K562 (cell line): ENCODE measurements around the gene SYVN1. TPM values are rescaled to one million over a fixed set of nuclear protein-coding genes. Genes with fewer than 3 reads are reported as not detected.

Source experiments
- EHMT2 ChIP-seq: fragments of 450-650 bp; IDR thresholded peaks from 2 replicates; pipeline ENCODE4 v1.6.1; 2018; ENCODE audit warnings: antibody characterized with exemption
- ESRRB ChIP-seq: fragments of 250-450 bp; sonication (Bioruptor Pico); IDR thresholded peaks from 2 replicates; pipeline ENCODE4 v1.5.0; 2020; ENCODE audit warnings: mild to moderate bottlenecking, moderate library complexity, borderline replicate concordance
- FOXK2 ChIP-seq, 2 experiments: fragments of 450-650 bp; IDR thresholded peaks in 1 of 2; conservative IDR thresholded peaks in 1 of 2; 2 replicates each; pipeline ENCODE4 v1.6.1; 2016; ENCODE audit warnings: low read depth in 2 of 2, mild to moderate bottlenecking in 1 of 2
- HMGN3 ChIP-seq: IDR thresholded peaks from 2 replicates; pipeline ENCODE4 v1.6.1; 2011; ENCODE audit warnings: borderline replicate concordance, low read depth, mild to moderate bottlenecking, mixed read lengths, low read length; ENCODE audit not compliant: insufficient read length; ENCODE audit errors: extremely low read depth
- KAT7 ChIP-seq: sonication (generic); formaldehyde crosslinking; IDR thresholded peaks from 2 replicates; pipeline ENCODE4 v1.8.0; 2022; ENCODE audit warnings: missing genetic modification reagents, mild to moderate bottlenecking, borderline replicate concordance
- MBD2 ChIP-seq: sonication (generic); IDR thresholded peaks from 2 replicates; pipeline ENCODE4 v1.6.1; 2016; ENCODE audit warnings: low read depth, borderline replicate concordance
- NBN ChIP-seq: fragments of 450-650 bp; IDR thresholded peaks from 2 replicates; pipeline ENCODE4 v1.6.1; 2016; ENCODE audit warnings: low read depth, mild to moderate bottlenecking
- NFATC3 ChIP-seq: fragments of 450-650 bp; IDR thresholded peaks from 2 replicates; pipeline ENCODE4 v1.6.1; 2017; ENCODE audit warnings: mild to moderate bottlenecking
- SMARCC2 ChIP-seq: fragments of 450-650 bp; IDR thresholded peaks from 2 replicates; pipeline ENCODE4 v1.6.1; 2017; ENCODE audit warnings: antibody characterized with exemption, moderate library complexity, mild to moderate bottlenecking, low read depth
- SRSF3 ChIP-seq: fragments of 200-400 bp; formaldehyde crosslinking; IDR thresholded peaks from 2 replicates; pipeline ENCODE4 v1.6.1; 2016; ENCODE audit warnings: mild to moderate bottlenecking, low read length, moderate library complexity; ENCODE audit not compliant: insufficient read depth
- TARDBP ChIP-seq: fragments of 450-650 bp; IDR thresholded peaks from 2 replicates; pipeline ENCODE4 v1.6.1; 2016
- XRCC5 ChIP-seq: fragments of 200-400 bp; formaldehyde crosslinking; IDR thresholded peaks from 2 replicates; pipeline ENCODE4 v1.6.1; 2017; ENCODE audit warnings: low read depth, mild to moderate bottlenecking, low read length
- ZNF212 ChIP-seq: fragments of 450-650 bp; formaldehyde crosslinking; IDR thresholded peaks from 2 replicates; pipeline ENCODE4 v1.4.0; 2020; ENCODE audit warnings: mild to moderate bottlenecking
- ZNF3 ChIP-seq: fragments of 250-450 bp; sonication (Bioruptor Pico); IDR thresholded peaks from 2 replicates; pipeline ENCODE4 v1.5.0; 2021; ENCODE audit warnings: mild to moderate bottlenecking, moderate library complexity
- ZNF696 ChIP-seq: fragments of 250-450 bp; sonication (Bioruptor Pico); conservative IDR thresholded peaks from 2 replicates; pipeline ENCODE4 v1.4.0; 2020; ENCODE audit warnings: mild to moderate bottlenecking, moderate library complexity
- ZNF707 ChIP-seq: fragments of 250-450 bp; sonication (Bioruptor Pico); conservative IDR thresholded peaks from 2 replicates; pipeline ENCODE4 v1.8.0; 2022; ENCODE audit warnings: inconsistent platforms, mild to moderate bottlenecking, moderate library complexity
- polyA plus RNA-seq, 8 experiments: library from polyadenylated mRNA; depleted of rRNA in 4 of 8; stranded (reverse) in 5 of 8; unstranded in 3 of 8; fragments of >200 nt; fragmentation: Nextera tagmentation in 2 of 8; fragmentation: Illumina TruSeq in 1 of 8; extraction: Ambion mirVana in 2 of 8; extraction: Trizol in 1 of 8; gene quantifications; 2 replicates each; pipeline versions ENCODE4 v1.2.1 to v1.2.3, GENCODE V29; 2011 to 2014; ENCODE audit warnings: inconsistent platforms in 1 of 8, missing spikeins in 1 of 8
- total RNA-seq, 7 experiments: library from RNA; depleted of rRNA in 6 of 7; stranded (reverse); fragments of >200 nt in 6 of 7; fragmentation: Illumina TruSeq in 2 of 7; extraction: Trizol in 2 of 7; gene quantifications; 2 replicates each; pipeline versions ENCODE4 v1.2.1 to v1.2.3, GENCODE V29; 2011 to 2021; ENCODE audit warnings: low replicate concordance in 1 of 7
- TF ChIP-seq, protein P1 (sequence below): fragments of 150-350 bp; conservative IDR thresholded peaks from 2 replicates; pipeline ENCODE4 v1.6.1; 2014; ENCODE audit warnings: low read length
- TF ChIP-seq, protein P2 (sequence below): sonication (generic); formaldehyde crosslinking; IDR thresholded peaks from 2 replicates; pipeline ENCODE4 v1.8.1; 2023; ENCODE audit warnings: mild to moderate bottlenecking, missing genetic modification reagents
- TF ChIP-seq, protein P3 (sequence below), 2 experiments: IDR thresholded peaks; 2 replicates each; pipeline ENCODE4 v1.6.1; 2012; ENCODE audit warnings: improper control_type of control experiment in 2 of 2, low read depth in 2 of 2, low read length in 2 of 2, borderline replicate concordance in 1 of 2
- TF ChIP-seq, protein P4 (sequence below): conservative IDR thresholded peaks from 2 replicates; pipeline ENCODE4 v1.6.1; 2011; ENCODE audit warnings: low read depth, mild to moderate bottlenecking, low read length; ENCODE audit not compliant: control insufficient read depth

The SYVN1 gene
- total and polyA plus RNA-seq, 9 of the 15 experiments (the other 6 are each of a cell fraction or from before 2014, with no cell fraction given) = 0.41 to 47.4 (median 9.9) TPM

DNA sequence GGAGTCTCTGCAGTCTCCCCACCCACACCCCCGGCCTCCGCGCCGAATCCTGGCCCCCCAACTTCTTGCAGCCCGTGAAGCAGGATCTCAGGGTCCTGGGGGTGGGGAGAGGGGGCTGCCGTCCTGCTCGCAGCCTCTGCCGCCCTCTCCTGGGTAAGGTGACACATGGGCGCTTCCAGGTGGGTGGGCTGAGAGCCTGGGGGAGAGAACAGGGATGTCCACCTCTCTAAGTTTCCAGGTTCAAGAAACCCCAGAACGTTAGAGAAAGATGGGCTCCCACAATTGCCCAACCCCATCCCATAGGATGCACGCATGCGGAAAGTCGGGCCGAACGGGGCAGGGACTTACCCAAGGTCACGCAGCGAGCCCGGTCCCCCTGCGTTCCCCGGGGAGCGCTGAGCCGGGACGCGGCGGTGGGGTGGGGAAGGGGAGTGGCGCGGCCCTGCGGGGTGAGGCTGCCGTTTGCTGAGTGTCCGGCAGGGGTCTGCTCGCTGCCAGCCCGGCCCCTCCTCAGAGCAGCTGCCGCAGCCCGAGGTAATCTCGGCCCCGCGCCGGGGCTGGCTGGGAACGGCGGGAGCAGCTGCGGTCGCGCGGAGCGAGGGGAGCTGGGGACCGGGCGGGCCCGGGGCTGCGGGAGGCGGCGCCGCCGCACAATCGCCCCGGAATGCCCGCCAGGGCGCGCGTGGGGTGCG lies 46.7 kb upstream of the SYVN1 start (continued):
- TF ChIP-seq TARDBP (0 out of 2 replicates have a peak, but pooled peaks have one; percentile 68), MBD2 (no peak), ESRRB (CRISPR knock-in tag) (no peak), NFATC3 (no peak), NBN (0 out of 2 replicates have a peak, but pooled peaks have one; percentile 46), ZNF3 (CRISPR knock-in tag) (no peak), ZNF707 (CRISPR knock-in tag) (no peak), SRSF3 (no peak), ZNF696 (CRISPR knock-in tag) (no peak), KAT7 (peak; percentile 85; the same call in 1 of the 2 replicates), HMGN3 (peak; percentile 56), XRCC5 (no peak), ZNF212 (no peak), EHMT2 (no peak), FOXK2 (conservative IDR thresholded peaks at IDR 0.05 in 1 of 2, IDR thresholded peaks at IDR 0.05 in 1 of 2; ENCODE audit: low read depth in 2 of 2) (no peak), SMARCC2 (no peak)
- TF ChIP-seq, protein P1, sequence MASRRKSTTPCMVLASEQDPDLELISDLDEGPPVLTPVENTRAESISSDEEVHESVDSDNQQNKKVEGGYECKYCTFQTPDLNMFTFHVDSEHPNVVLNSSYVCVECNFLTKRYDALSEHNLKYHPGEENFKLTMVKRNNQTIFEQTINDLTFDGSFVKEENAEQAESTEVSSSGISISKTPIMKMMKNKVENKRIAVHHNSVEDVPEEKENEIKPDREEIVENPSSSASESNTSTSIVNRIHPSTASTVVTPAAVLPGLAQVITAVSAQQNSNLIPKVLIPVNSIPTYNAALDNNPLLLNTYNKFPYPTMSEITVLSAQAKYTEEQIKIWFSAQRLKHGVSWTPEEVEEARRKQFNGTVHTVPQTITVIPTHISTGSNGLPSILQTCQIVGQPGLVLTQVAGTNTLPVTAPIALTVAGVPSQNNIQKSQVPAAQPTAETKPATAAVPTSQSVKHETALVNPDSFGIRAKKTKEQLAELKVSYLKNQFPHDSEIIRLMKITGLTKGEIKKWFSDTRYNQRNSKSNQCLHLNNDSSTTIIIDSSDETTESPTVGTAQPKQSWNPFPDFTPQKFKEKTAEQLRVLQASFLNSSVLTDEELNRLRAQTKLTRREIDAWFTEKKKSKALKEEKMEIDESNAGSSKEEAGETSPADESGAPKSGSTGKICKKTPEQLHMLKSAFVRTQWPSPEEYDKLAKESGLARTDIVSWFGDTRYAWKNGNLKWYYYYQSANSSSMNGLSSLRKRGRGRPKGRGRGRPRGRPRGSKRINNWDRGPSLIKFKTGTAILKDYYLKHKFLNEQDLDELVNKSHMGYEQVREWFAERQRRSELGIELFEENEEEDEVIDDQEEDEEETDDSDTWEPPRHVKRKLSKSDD = no peak
- TF ChIP-seq, protein P2, sequence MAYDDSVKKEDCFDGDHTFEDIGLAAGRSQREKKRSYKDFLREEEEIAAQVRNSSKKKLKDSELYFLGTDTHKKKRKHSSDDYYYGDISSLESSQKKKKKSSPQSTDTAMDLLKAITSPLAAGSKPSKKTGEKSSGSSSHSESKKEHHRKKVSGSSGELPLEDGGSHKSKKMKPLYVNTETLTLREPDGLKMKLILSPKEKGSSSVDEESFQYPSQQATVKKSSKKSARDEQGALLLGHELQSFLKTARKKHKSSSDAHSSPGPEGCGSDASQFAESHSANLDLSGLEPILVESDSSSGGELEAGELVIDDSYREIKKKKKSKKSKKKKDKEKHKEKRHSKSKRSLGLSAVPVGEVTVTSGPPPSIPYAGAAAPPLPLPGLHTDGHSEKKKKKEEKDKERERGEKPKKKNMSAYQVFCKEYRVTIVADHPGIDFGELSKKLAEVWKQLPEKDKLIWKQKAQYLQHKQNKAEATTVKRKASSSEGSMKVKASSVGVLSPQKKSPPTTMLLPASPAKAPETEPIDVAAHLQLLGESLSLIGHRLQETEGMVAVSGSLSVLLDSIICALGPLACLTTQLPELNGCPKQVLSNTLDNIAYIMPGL = peak; percentile 79
- TF ChIP-seq, protein P3, sequence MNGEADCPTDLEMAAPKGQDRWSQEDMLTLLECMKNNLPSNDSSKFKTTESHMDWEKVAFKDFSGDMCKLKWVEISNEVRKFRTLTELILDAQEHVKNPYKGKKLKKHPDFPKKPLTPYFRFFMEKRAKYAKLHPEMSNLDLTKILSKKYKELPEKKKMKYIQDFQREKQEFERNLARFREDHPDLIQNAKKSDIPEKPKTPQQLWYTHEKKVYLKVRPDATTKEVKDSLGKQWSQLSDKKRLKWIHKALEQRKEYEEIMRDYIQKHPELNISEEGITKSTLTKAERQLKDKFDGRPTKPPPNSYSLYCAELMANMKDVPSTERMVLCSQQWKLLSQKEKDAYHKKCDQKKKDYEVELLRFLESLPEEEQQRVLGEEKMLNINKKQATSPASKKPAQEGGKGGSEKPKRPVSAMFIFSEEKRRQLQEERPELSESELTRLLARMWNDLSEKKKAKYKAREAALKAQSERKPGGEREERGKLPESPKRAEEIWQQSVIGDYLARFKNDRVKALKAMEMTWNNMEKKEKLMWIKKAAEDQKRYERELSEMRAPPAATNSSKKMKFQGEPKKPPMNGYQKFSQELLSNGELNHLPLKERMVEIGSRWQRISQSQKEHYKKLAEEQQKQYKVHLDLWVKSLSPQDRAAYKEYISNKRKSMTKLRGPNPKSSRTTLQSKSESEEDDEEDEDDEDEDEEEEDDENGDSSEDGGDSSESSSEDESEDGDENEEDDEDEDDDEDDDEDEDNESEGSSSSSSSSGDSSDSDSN (IDR thresholded peaks at IDR 0.05; ENCODE audit: borderline replicate concordance in 1 of 2, low read depth in 2 of 2, low read length in 2 of 2) = peak in 1 of 2 experiments; percentile 68; a peak in 1 of 4 replicates
- TF ChIP-seq, protein P4, sequence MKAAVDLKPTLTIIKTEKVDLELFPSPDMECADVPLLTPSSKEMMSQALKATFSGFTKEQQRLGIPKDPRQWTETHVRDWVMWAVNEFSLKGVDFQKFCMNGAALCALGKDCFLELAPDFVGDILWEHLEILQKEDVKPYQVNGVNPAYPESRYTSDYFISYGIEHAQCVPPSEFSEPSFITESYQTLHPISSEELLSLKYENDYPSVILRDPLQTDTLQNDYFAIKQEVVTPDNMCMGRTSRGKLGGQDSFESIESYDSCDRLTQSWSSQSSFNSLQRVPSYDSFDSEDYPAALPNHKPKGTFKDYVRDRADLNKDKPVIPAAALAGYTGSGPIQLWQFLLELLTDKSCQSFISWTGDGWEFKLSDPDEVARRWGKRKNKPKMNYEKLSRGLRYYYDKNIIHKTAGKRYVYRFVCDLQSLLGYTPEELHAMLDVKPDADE = peak; percentile 53; the same call in 1 of the 2 replicates
